ENCODE measurements around the gene TP53TG5.
A peak's percentile ranks its signal among the peaks of the same experiment; 100 is the strongest.

DNA sequence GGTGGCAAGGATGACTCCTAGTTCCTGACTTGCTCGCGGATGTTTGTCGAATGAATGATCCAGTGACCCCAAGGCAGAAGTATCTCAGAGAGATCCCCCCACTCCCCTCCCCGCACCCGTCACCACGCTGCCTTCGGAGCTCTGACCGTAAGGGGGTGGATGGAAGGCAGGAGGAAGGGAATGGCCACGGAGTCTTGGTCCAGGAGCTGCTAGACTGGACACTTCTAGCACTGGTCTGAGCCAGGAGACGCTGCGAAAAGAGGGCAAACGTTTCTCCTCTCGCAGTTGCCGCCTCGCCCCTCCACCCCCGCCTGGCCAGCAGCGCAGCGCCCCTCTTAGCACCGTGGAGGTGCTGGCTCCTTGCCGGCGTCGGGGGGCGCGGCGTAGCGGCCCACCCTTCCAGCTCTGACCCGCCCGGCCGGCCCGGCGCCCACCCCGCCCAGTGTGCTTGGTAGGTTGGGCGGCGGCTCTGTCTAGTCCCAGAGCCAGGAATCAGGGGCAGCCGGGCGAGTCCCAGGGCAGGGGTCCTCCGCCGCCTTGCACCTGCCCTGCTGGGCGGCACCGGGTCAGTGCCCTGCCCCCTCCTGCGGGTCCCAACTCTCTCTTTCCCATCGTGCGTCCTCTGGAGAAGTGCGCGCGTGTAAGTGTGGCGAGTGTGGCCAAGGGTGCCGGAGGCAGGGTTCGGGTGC lies 27.6 kb upstream of the TP53TG5 start:
- TF ChIP-seq, protein P1, sequence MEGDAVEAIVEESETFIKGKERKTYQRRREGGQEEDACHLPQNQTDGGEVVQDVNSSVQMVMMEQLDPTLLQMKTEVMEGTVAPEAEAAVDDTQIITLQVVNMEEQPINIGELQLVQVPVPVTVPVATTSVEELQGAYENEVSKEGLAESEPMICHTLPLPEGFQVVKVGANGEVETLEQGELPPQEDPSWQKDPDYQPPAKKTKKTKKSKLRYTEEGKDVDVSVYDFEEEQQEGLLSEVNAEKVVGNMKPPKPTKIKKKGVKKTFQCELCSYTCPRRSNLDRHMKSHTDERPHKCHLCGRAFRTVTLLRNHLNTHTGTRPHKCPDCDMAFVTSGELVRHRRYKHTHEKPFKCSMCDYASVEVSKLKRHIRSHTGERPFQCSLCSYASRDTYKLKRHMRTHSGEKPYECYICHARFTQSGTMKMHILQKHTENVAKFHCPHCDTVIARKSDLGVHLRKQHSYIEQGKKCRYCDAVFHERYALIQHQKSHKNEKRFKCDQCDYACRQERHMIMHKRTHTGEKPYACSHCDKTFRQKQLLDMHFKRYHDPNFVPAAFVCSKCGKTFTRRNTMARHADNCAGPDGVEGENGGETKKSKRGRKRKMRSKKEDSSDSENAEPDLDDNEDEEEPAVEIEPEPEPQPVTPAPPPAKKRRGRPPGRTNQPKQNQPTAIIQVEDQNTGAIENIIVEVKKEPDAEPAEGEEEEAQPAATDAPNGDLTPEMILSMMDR (IDR thresholded peaks at IDR 0.05), result peak; percentile 11
- TF ChIP-seq EZH2 (IDR thresholded peaks at IDR 0.05) (no peak), EZH2phosphoT487 (IDR thresholded peaks at IDR 0.05) (peak; percentile 63)
